ENCODE results near the gene RNPEPL1.

The RNPEPL1 gene

GRCh38 chr2:240564561-240565332 is 3.5 kb upstream of the RNPEPL1 start:
- FAIRE-seq: no peak

GRCh38 chr2:240565333-240566202 is 2.7 kb upstream of the RNPEPL1 start:
- peak; percentile 81 for FAIRE-seq
- peak; percentile 97 for DNase-seq (ENCODE audit: low spot score)

More at GRCh38 chr2:240564561-240565332, 3.5 kb upstream of the RNPEPL1 start:
- peak; percentile 74 for DNase-seq (ENCODE audit: low spot score)

GRCh38 chr2:240566203-240567136 is 1.8 kb upstream of the RNPEPL1 start:
- DNase-seq (ENCODE audit: low spot score): peak; percentile 83
- no peak for FAIRE-seq

- DNase-seq (ENCODE audit: low spot score): peak; percentile 51
- no peak for FAIRE-seq
Observed at GRCh38 chr2:240567137-240567871, 980 bp upstream of the RNPEPL1 start.

- peak; percentile 41 for DNase-seq (ENCODE audit: low spot score)
- FAIRE-seq: no peak
Observed at GRCh38 chr2:240568678-240569522, 616 bp downstream of the RNPEPL1 start.

GRCh38 chr2:240569523-240569997 is 1.3 kb downstream of the RNPEPL1 start:
- DNase-seq (ENCODE audit: low spot score) (no peak), FAIRE-seq (no peak)

- DNase-seq (ENCODE audit: low spot score): no peak
- no peak for FAIRE-seq
Observed at GRCh38 chr2:240569998-240570530, 1.8 kb downstream of the RNPEPL1 start.

GRCh38 chr2:240570531-240571313 is 2.4 kb downstream of the RNPEPL1 start:
- DNase-seq (ENCODE audit: low spot score) (no peak), FAIRE-seq (no peak)

GRCh38 chr2:240571314-240571973 is 3.2 kb downstream of the RNPEPL1 start:
- no peak for DNase-seq (ENCODE audit: low spot score)

GRCh38 chr2:240572141-240573031 is 4.1 kb downstream of the RNPEPL1 start:
- no peak for FAIRE-seq
- DNase-seq (ENCODE audit: low spot score): no peak

More at GRCh38 chr2:240571314-240571973, 3.2 kb downstream of the RNPEPL1 start:
- FAIRE-seq: no peak

GRCh38 chr2:240573071-240573515 is 4.8 kb downstream of the RNPEPL1 start:
- no peak for FAIRE-seq
- DNase-seq (ENCODE audit: low spot score): no peak

GRCh38 chr2:240573516-240574385 is 5.5 kb downstream of the RNPEPL1 start:
- no peak for DNase-seq (ENCODE audit: low spot score)
- FAIRE-seq: no peak

- DNase-seq (ENCODE audit: low spot score): no peak
Observed at GRCh38 chr2:240574386-240575100, 6.3 kb downstream of the RNPEPL1 start.

GRCh38 chr2:240575101-240575965 is 7.0 kb downstream of the RNPEPL1 start:
- FAIRE-seq (no peak), DNase-seq (ENCODE audit: low spot score) (no peak)

More at GRCh38 chr2:240574386-240575100, 6.3 kb downstream of the RNPEPL1 start:
- FAIRE-seq: no peak

Measured in RCC 7860 (cell line).